Neural progenitor cell (in vitro differentiated cells): ENCODE results near the gene C11orf42. TPM values are rescaled to one million over a fixed set of nuclear protein-coding genes. Genes with fewer than 3 reads are reported as not detected.
A peak's percentile ranks its signal among the peaks of the same experiment; 100 is the strongest.

Source experiments
- DNase-seq: peaks from one replicate; pipeline ENCODE4 v3.0.0-alpha.2; 2016; ENCODE audit warnings: low spot score
- H2AFZ ChIP-seq: fragments of 200-600 bp; sonication (generic); replicated peaks from 2 replicates; pipeline ENCODE4 v1.6.1; 2016; ENCODE audit warnings: antibody characterized with exemption
- H3F3A ChIP-seq: fragments of 200-600 bp; sonication (generic); 2 replicates; pipeline ENCODE4 v1.6.1; 2016; ENCODE audit warnings: antibody characterized with exemption, low read depth
- H3K27ac ChIP-seq: fragments of 200-600 bp; sonication (generic); 2 replicates; pipeline ENCODE4 v1.5.1; 2016; ENCODE audit warnings: mild to moderate bottlenecking
- H3K27me3 ChIP-seq: fragments of 200-600 bp; sonication (generic); 2 replicates; pipeline ENCODE4 v1.6.1; 2016; ENCODE audit warnings: mild to moderate bottlenecking, moderate library complexity
- H3K36me3 ChIP-seq: fragments of 200-600 bp; sonication (generic); 2 replicates; pipeline ENCODE4 v1.5.1; 2016
- H3K4me1 ChIP-seq: fragments of 200-600 bp; sonication (generic); 2 replicates; pipeline ENCODE4 v1.6.1; 2016; ENCODE audit warnings: mixed run types
- H3K4me2 ChIP-seq: fragments of 200-600 bp; sonication (generic); 2 replicates; pipeline ENCODE4 v1.6.1; 2016
- H3K4me3 ChIP-seq: fragments of 200-600 bp; sonication (generic); 2 replicates; pipeline ENCODE4 v1.5.1; 2016
- H3K79me2 ChIP-seq: fragments of 200-600 bp; sonication (generic); 2 replicates; pipeline ENCODE4 v1.6.1; 2016; ENCODE audit warnings: low read depth
- H3K9ac ChIP-seq: fragments of 200-600 bp; sonication (generic); 2 replicates; pipeline ENCODE4 v1.6.1; 2016
- H3K9me3 ChIP-seq: fragments of 200-600 bp; sonication (generic); 2 replicates; pipeline ENCODE4 v1.5.1; 2016; ENCODE audit warnings: low read depth
- H4K20me1 ChIP-seq: fragments of 200-600 bp; sonication (generic); 2 replicates; pipeline ENCODE4 v1.6.1; 2016; ENCODE audit warnings: low read depth
- H3K27ac Mint-ChIP-seq: 3 replicates; pipeline ENCODE4 v1.8.0; 2021; ENCODE audit warnings: mixed read lengths
- H3K27me3 Mint-ChIP-seq: 2 replicates; pipeline ENCODE4 v1.8.0; 2022; ENCODE audit warnings: low read depth, mild to moderate bottlenecking, inconsistent platforms, moderate library complexity, mixed read lengths; ENCODE audit not compliant: insufficient read depth
- H3K36me3 Mint-ChIP-seq: 3 replicates; pipeline ENCODE4 v1.8.0; 2021; ENCODE audit warnings: mixed read lengths
- H3K4me1 Mint-ChIP-seq: 3 replicates; pipeline ENCODE4 v1.8.0; 2021; ENCODE audit warnings: mixed read lengths
- H3K4me3 Mint-ChIP-seq: 3 replicates; pipeline ENCODE4 v1.8.0; 2021; ENCODE audit warnings: mild to moderate bottlenecking, moderate library complexity, mixed read lengths
- H3K9me3 Mint-ChIP-seq: 3 replicates; pipeline ENCODE4 v1.8.0; 2020; ENCODE audit warnings: mixed read lengths
- CTCF ChIP-seq: fragments of 200-600 bp; sonication (generic); IDR thresholded peaks from 2 replicates; pipeline ENCODE4 v1.5.1; 2017; ENCODE audit warnings: antibody characterized with exemption, mild to moderate bottlenecking
- EZH2 ChIP-seq: fragments of 200-600 bp; sonication (generic); IDR thresholded peaks from 2 replicates; pipeline ENCODE4 v1.6.1; 2017; ENCODE audit warnings: antibody characterized with exemption, mild to moderate bottlenecking, moderate library complexity
- EZH2phosphoT487 ChIP-seq: fragments of 200-600 bp; sonication (generic); IDR thresholded peaks from 2 replicates; pipeline ENCODE4 v1.6.1; 2017; ENCODE audit warnings: antibody characterized with exemption
- total RNA-seq: library from RNA; depleted of rRNA; stranded (reverse); fragments of >200 nt; gene quantifications from 2 replicates; pipeline ENCODE4 v1.2.3, GENCODE V29; 2015; ENCODE audit warnings: low replicate concordance

The C11orf42 gene
- total RNA-seq, 1 donor from 2014 or later: not detected

GRCh38 chr11:6260207-6260726 is 54.9 kb downstream of the C11orf42 start:
- Histone ChIP-seq H2AFZ (peak overlapping the region; percentile 97), H3K9me3 (no peaks in the 10 kb centered on the region), H3K27me3 (peaks cover 68% of the 10 kb centered on the region), H3K4me2 (peak overlapping the region; percentile 89), H3K27ac (no peak overlapping the region), H3K9ac (no peak overlapping the region), H3K4me3 (peak overlapping the region; percentile 67), H3K4me1 (peaks cover 21% of the 10 kb centered on the region), H4K20me1 (no peaks in the 10 kb centered on the region), H3F3A (peaks cover 18% of the 10 kb centered on the region), H3K36me3 (no peaks in the 10 kb centered on the region), H3K79me2 (no peaks in the 10 kb centered on the region)
- DNase-seq: no peak
- TF ChIP-seq CTCF (no peak), EZH2 (no peak), EZH2phosphoT487 (no peak)
- H3K9me3 Mint-ChIP-seq: no peaks in the 10 kb centered on the region
- peaks cover 5% of the 10 kb centered on the region for H3K27me3 Mint-ChIP-seq
- no peak overlapping the region for H3K4me3 Mint-ChIP-seq
- peaks cover 3% of the 10 kb centered on the region for H3K4me1 Mint-ChIP-seq
- H3K27ac Mint-ChIP-seq: no peak overlapping the region
- no peaks in the 10 kb centered on the region for H3K36me3 Mint-ChIP-seq

Other genes starting within 250 kb of the C11orf42 start
- 0.40 TPM in 1 of 2 replicates, not detected in the other for gene OR56A5, start 237.1 kb upstream of the C11orf42 start, total RNA-seq
- 2.3 TPM in 1 of 2 replicates, not detected in the other for gene OR52L1, start 218.6 kb upstream of the C11orf42 start, total RNA-seq
- 0.30 and 0.62 TPM in 2 replicates for gene OR56A4, start 198.6 kb upstream of the C11orf42 start, total RNA-seq
- gene OR56A1, start 174.8 kb upstream of the C11orf42 start, total RNA-seq: 0.87 and 1.8 TPM in 2 replicates
- not detected in 2 replicates for gene OR56B4, start 97.9 kb upstream of the C11orf42 start, total RNA-seq
- not detected in 2 replicates for gene OR52B2, start 35.2 kb upstream of the C11orf42 start, total RNA-seq
- not detected in 2 replicates for gene OR52W1, start 6.3 kb upstream of the C11orf42 start, total RNA-seq
- 12.0 and 38.7 TPM in 2 replicates for gene FHIP1B, start 29.1 kb downstream of the C11orf42 start, total RNA-seq
- gene CNGA4, start 33.5 kb downstream of the C11orf42 start, total RNA-seq: 0.15 TPM in 1 of 2 replicates, not detected in the other
- gene CCKBR, start 54.3 kb downstream of the C11orf42 start, total RNA-seq: 8.2 and 14.3 TPM in 2 replicates
- gene CAVIN3, start 114.9 kb downstream of the C11orf42 start, total RNA-seq: 2.9 and 12.2 TPM in 2 replicates
- 9.4 and 11.3 TPM in 2 replicates for gene SMPD1, start 184.9 kb downstream of the C11orf42 start, total RNA-seq
- 38.5 and 64.9 TPM in 2 replicates for gene APBB1, start 213.5 kb downstream of the C11orf42 start, total RNA-seq
- 0.56 TPM in 2 replicates for gene HPX, start 235.4 kb downstream of the C11orf42 start, total RNA-seq